Lung (tissue), 12 donors: ENCODE measurements around the gene MEIS2. TPM values are rescaled to one million over a fixed set of nuclear protein-coding genes. Genes with fewer than 3 reads are reported as not detected.

ENCODE experiments used
- ATAC-seq: fragments of 200-7000 bp; cut with Tn5 transposase; one replicate; pipeline ENCODE4 v1.9.1; 2020; ENCODE audit warnings: moderate number of reproducible peaks; ENCODE audit not compliant: insufficient read depth, low FRiP score
- DNase-seq, 3 donors: peaks; one replicate each; pipeline ENCODE4 v3.0.0-alpha.2; 2013 to 2017
- H3K27ac ChIP-seq, 2 donors: one replicate each; pipeline ENCODE4 v1.5.1; 2013; ENCODE audit warnings: mild to moderate bottlenecking in 2 of 2, moderate library complexity in 2 of 2, control low read depth in 1 of 2, inconsistent platforms in 1 of 2, low read depth in 1 of 2, low read length in 1 of 2
- H3K27me3 ChIP-seq, 3 donors: one replicate each; pipeline ENCODE4 v1.5.1; 2013; ENCODE audit warnings: low read length in 2 of 3; ENCODE audit not compliant: control insufficient read depth in 3 of 3, insufficient read depth in 3 of 3
- H3K36me3 ChIP-seq, 4 donors: one replicate each; pipeline ENCODE4 v1.5.1; 2013; ENCODE audit warnings: low read length in 4 of 4, mild to moderate bottlenecking in 1 of 4, moderate library complexity in 1 of 4; ENCODE audit not compliant: control insufficient read depth in 4 of 4, insufficient read depth in 4 of 4
- H3K4me1 ChIP-seq, 5 donors: one replicate each; pipeline ENCODE4 v1.5.1; 2013; ENCODE audit warnings: low read length in 5 of 5, mild to moderate bottlenecking in 2 of 5, moderate library complexity in 1 of 5; ENCODE audit not compliant: control insufficient read depth in 5 of 5, insufficient read depth in 5 of 5
- H3K4me3 ChIP-seq: one replicate; pipeline ENCODE4 v1.5.1; 2013; ENCODE audit warnings: mild to moderate bottlenecking, control low read depth, moderate library complexity
- H3K9ac ChIP-seq, 2 donors: one replicate each; pipeline ENCODE4 v1.5.1; 2013; ENCODE audit warnings: low read length in 2 of 2, control low read depth in 1 of 2; ENCODE audit not compliant: insufficient read depth in 1 of 2
- H3K9me3 ChIP-seq, 4 donors: one replicate each; pipeline ENCODE4 v1.5.1; 2013; ENCODE audit warnings: low read length in 3 of 4, mild to moderate bottlenecking in 1 of 4, moderate library complexity in 1 of 4; ENCODE audit not compliant: control insufficient read depth in 4 of 4, insufficient read depth in 3 of 4
- WGBS, 2 donors: extraction: QIAGEN DNeasy Blood & Tissue Kit; methylation state at CpG; one replicate each; pipeline ENCODE4 v1.1.7; 2013; 5-methylcytosine and 5-hydroxymethylcytosine counted together
- polyA plus RNA-seq, 2 donors: library from polyadenylated mRNA; stranded (reverse); fragments of 200-250 nt; gene quantifications; one replicate each; pipeline ENCODE4 v1.2.1, GENCODE V29; 2013
- total RNA-seq, 2 donors: library from RNA; depleted of rRNA in 1 of 2; stranded (reverse); fragments of >200 nt in 1 of 2; gene quantifications; one replicate each; pipeline ENCODE4 v1.2.1, GENCODE V29; 2014 to 2021
- TF ChIP-seq, protein P1 (sequence below): IDR thresholded peaks from 2 replicates; pipeline ENCODE4 v1.5.1; 2012; ENCODE audit warnings: mild to moderate bottlenecking; ENCODE audit errors: control extremely low read depth, extremely low read depth
- donor health status: control.
- donor health status: control.
- donor health status: Bipolar disorder and iron deficiency.
- donor health status: healthy.
- donor health status: DM: yes; HTN: yes; CAD: no.

The MEIS2 gene
- total and polyA plus RNA-seq, 4 donors: 5.6 to 47.5 (median 13.7) TPM

DNA sequence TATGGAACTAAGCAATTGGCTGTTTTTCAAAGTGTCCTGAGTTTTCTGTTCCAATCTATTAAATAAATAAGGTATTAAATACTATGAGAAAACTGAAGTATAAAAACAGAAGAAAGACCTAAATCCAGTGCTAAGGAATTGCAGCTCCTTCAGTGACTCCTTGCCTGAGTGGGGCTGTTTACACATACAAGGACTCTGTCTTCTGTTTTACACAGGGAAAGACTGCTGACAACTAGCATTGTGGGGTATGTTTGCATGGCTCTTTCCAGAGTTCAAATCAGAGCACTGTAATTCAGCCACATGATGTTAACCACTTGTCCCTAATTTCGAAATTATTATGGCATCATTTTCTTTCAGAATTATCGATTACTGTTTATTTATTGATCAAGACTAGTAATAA, 31.3 kb upstream of the MEIS2 start:
- no peak overlapping the region for H3K27ac ChIP-seq
- DNase-seq: no peak
- H3K36me3 ChIP-seq: no peaks in the 10 kb centered on the region
- H3K9ac ChIP-seq: no peak overlapping the region
- H3K27me3 ChIP-seq: peaks cover 0 to 17% (median 16%) of the 10 kb centered on the region in 3 donors
- no peaks in the 10 kb centered on the region for H3K9me3 ChIP-seq
- TF ChIP-seq, protein P1, sequence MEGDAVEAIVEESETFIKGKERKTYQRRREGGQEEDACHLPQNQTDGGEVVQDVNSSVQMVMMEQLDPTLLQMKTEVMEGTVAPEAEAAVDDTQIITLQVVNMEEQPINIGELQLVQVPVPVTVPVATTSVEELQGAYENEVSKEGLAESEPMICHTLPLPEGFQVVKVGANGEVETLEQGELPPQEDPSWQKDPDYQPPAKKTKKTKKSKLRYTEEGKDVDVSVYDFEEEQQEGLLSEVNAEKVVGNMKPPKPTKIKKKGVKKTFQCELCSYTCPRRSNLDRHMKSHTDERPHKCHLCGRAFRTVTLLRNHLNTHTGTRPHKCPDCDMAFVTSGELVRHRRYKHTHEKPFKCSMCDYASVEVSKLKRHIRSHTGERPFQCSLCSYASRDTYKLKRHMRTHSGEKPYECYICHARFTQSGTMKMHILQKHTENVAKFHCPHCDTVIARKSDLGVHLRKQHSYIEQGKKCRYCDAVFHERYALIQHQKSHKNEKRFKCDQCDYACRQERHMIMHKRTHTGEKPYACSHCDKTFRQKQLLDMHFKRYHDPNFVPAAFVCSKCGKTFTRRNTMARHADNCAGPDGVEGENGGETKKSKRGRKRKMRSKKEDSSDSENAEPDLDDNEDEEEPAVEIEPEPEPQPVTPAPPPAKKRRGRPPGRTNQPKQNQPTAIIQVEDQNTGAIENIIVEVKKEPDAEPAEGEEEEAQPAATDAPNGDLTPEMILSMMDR: no peak
- no peak for ATAC-seq
- H3K4me1 ChIP-seq: no peaks in the 10 kb centered on the region
- WGBS, 2 donors: 29 to 36% methylated on average over 2 of the region's 2 CpGs
- H3K4me3 ChIP-seq: no peak overlapping the region

DNA sequence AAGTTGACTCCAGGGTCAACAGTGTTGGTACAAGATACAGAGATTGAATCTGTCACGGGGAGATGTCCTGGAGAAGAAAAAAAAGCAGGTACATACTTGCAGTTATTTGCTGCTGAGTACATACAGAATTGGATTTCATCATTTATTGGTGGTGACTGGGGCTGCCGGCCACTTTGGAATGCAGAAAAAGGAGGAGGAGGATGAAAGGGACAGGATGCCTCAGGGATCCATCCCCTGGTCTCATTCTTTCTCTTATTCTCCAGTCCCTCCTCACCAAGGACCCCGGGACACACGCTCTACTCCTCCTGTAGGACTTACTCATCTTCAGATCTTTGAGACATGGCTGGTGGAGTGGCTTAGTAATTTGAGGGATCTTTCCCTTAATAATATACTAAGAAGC, 30.0 kb upstream of the MEIS2 start:
- WGBS, 2 donors: 53 to 71% methylated on average over 4 of the region's 4 CpGs
- Histone ChIP-seq H3K36me3 (no peaks in the 10 kb centered on the region), H3K9me3 (no peaks in the 10 kb centered on the region), H3K27ac (no peak overlapping the region), H3K4me1 (no peaks in the 10 kb centered on the region), H3K4me3 (no peak overlapping the region), H3K27me3 (peaks cover 0 to 17% (median 16%) of the 10 kb centered on the region in 3 donors), H3K9ac (no peak overlapping the region)
- DNase-seq: no peak
- ATAC-seq: no peak
- TF ChIP-seq, protein P1: no peak

DNA sequence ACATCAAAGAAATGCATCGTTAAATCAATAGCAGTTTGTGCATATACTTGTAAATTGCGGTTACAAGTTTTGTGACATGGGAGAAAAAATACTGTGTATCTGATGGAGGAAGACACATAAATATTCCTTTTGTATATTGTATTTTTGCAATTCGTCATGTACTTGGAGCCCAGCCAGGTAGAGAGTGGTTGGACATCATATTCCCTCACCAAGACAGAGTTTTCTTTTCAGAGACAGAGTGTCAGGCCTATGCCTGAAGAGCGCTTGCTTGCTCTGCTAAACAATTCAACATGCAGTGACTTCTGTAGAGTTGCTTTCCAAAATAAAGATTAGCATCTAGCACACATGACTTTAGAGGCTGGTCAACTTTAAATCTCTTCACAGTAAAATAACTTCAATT, 24.8 kb upstream of the MEIS2 start:
- Histone ChIP-seq H3K9me3 (no peaks in the 10 kb centered on the region), H3K9ac (no peak overlapping the region), H3K4me3 (no peak overlapping the region), H3K27me3 (peaks cover 0 to 4% (median 1%) of the 10 kb centered on the region in 3 donors), H3K36me3 (no peaks in the 10 kb centered on the region), H3K27ac (no peak overlapping the region), H3K4me1 (peaks cover 0 to 3% (median 0%) of the 10 kb centered on the region in 5 donors)
- peak in 1 of 3 donors; percentile 27 for DNase-seq
- no peak for ATAC-seq
- 68 to 75% methylated on average over 4 of the region's 4 CpGs for WGBS, 2 donors
- TF ChIP-seq, protein P1: no peak

- ATAC-seq: no peak
- Histone ChIP-seq H3K27me3 (peaks cover 0 to 4% (median 0%) of the 10 kb centered on the region in 3 donors), H3K9ac (no peak overlapping the region), H3K4me1 (peaks cover 0 to 3% (median 0%) of the 10 kb centered on the region in 5 donors), H3K36me3 (no peaks in the 10 kb centered on the region), H3K27ac (no peak overlapping the region), H3K9me3 (no peaks in the 10 kb centered on the region), H3K4me3 (no peak overlapping the region)
- TF ChIP-seq, protein P1: no peak
- DNase-seq: no peak
These were observed 24.0 kb upstream of the MEIS2 start for GRCh38 chr15:37124331-37124730.
